Fibroblast of skin of back (primary cell): ENCODE data around the gene USP2. TPM values are rescaled to one million over a fixed set of nuclear protein-coding genes. Genes with fewer than 3 reads are reported as not detected.
A peak's percentile ranks its signal among the peaks of the same experiment; 100 is the strongest.

ENCODE experiments used
- DNase-seq: peaks from one replicate; pipeline ENCODE4 v3.0.0-alpha.2; 2013
- polyA plus RNA-seq, 2 experiments: library from polyadenylated mRNA; unstranded; fragments of 120-200 nt; gene quantifications; one replicate each; pipeline ENCODE4 v1.2.1, GENCODE V29; 2013; ENCODE audit not compliant: insufficient read length in 2 of 2

The USP2 gene, protein sequence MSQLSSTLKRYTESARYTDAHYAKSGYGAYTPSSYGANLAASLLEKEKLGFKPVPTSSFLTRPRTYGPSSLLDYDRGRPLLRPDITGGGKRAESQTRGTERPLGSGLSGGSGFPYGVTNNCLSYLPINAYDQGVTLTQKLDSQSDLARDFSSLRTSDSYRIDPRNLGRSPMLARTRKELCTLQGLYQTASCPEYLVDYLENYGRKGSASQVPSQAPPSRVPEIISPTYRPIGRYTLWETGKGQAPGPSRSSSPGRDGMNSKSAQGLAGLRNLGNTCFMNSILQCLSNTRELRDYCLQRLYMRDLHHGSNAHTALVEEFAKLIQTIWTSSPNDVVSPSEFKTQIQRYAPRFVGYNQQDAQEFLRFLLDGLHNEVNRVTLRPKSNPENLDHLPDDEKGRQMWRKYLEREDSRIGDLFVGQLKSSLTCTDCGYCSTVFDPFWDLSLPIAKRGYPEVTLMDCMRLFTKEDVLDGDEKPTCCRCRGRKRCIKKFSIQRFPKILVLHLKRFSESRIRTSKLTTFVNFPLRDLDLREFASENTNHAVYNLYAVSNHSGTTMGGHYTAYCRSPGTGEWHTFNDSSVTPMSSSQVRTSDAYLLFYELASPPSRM
- 0.79 TPM for polyA plus RNA-seq (2013, experiment 1 of 2; ENCODE audit: insufficient read length)
- polyA plus RNA-seq (2013, experiment 2 of 2; ENCODE audit: insufficient read length): 0.99 TPM

DNA sequence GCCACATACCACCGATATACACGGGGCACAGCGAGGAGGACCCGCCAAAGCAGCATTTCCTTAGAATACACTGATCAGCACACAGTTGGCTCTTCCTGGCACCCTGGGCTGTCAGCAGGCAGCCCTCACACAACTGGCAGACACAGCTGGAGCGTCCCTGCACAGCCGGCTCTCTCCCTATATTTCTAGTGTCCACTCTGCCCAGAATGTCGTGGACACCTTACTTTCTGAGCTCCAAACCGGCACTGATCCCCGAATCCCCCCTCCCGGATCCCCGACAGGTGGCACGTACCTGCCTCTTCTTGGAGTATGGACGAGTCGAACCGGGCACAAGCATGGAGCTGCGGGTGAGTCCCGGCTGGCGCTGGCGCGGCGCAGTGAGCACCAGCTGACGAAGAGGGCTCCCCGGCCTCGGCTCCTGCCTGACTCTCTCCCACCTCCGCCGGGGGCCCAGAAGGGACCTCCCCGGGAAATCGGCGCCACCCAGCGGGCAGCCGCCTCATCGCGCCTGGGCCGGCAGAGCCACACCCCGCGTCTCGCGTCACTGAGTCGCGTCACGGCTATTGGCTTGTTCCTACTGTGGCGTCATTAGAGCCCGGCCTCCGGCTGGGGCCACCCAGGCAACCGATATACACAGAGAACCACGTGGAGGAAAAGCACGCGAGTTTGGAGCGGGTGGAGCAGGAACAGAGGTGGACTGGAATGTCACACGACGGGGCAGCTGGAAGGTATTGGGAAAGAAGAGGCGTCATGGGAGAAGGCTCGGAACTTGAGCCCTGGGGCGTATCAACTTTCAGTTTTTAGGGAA, at the start of gene USP2:
USP2 (minus strand) TSS at position 510 of the 808 bp plus-strand sequence. CDS start 8,210 bp downstream, outside the sequence.
- DNase-seq: peak; percentile 94

DNA sequence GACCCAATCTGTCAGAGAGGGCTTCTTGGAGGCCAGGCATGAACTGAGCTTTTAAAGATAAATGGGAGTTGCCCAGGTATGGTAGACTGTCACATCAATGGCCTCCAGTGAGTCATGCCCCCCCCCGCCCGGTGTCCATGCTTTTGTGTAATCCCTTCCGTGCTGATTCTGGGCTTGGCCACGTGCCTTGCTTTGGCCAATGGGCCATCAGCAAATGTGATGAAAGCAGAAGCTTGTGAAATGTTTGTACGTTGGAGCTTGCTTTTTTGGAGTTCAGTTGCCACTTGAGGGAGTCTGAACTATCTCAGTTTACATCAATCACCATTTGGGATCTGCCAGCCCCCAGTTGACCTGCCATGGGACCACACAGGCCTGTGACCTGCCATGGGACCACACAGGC, 45.8 kb upstream of the USP2 start:
- no peak for DNase-seq

DNA sequence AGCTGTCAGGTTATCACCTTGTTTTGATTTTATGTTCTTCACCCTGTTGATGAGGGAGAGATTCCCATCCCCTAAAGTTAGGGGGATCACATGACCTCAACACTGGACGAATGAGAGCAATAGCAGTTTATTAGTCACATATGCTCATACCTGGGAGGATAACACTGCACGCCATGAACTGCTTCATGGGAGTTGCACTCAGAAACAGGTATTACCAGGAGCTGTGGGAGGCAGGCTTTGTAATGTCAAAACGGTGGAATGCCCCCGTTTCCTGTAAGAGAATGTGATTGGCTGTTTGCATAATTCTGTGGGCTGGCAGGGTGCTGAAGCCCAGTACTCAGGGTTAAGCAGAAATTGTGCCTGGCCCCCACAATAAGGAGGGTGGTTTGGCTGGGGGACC, 44.7 kb upstream of the USP2 start:
- no peak for DNase-seq

DNA sequence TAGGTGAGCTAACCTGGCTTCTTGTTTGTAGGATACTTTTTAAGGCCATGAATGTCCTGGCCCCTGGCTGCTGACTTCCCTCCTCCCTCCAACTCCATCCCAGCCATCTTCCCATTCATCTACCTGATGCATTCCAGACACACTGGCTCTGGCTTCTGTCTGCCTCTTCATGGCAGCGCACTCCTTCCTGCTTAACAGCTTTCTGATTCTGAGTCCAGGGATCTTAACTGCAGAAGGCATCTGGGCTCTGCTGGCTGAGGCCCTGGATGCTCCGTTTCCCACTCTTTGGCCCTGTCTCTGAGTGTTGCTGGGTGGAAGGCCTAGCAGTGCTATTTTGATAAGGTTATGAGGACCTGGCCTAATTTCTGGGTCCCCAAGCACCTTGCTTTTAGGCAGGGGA, 43.3 kb upstream of the USP2 start:
- no peak for DNase-seq

DNA sequence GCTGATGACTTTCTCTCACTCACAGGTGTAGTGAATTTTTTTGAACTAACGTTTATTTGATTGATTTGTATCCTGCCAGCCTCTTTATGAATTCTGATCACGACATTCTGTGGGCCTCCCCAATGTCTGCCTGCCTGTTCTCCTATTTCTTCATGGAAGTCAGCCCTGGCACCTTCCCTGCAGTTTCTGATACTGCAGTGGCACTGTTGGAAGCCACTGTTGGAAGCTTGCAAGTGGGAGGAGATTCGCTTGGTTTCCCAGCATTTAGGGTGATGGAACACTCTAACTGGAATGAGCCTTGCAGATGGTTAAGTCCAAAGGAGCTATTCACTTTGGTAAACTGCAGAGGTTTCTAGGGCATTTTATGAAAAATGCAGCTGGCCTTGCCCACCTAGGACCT, 42.8 kb upstream of the USP2 start:
- no peak for DNase-seq

DNA sequence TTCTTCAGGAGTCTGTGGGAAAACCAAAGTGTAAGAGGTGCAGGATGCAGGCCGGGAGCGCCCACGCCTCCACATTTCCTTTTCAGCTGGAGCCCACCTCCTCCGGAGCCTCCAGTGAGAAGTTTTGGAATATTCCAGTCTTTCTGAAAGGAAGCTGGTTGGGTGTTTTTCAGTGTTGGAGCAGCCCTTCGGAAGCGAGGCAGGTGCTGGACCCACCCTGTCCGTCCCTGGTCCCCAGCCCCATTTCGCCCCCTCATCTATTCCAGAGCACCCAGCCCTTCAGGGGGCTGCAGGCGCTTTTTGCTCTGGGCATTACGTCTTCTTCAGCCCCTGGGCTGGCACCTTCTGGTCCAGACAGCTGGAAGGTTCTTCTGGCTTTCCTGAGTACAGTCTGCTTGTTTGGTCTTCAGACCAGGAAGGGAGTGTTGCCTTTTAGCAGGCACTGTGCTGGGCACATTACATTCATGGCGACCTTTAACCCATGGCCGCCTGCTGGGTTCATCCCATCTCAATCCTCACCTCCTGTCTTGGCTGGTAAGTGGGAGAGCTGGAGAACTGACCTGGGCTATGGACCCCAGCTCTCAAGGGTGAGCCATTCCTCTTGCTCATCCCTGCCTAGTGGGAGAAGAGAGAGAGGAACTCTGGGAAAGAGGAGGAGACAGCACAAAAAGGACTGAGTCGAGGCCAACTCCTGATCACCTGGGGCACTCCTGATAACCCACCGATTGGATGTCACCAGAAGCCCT, 42.2 kb upstream of the USP2 start:
- no peak for DNase-seq

DNA sequence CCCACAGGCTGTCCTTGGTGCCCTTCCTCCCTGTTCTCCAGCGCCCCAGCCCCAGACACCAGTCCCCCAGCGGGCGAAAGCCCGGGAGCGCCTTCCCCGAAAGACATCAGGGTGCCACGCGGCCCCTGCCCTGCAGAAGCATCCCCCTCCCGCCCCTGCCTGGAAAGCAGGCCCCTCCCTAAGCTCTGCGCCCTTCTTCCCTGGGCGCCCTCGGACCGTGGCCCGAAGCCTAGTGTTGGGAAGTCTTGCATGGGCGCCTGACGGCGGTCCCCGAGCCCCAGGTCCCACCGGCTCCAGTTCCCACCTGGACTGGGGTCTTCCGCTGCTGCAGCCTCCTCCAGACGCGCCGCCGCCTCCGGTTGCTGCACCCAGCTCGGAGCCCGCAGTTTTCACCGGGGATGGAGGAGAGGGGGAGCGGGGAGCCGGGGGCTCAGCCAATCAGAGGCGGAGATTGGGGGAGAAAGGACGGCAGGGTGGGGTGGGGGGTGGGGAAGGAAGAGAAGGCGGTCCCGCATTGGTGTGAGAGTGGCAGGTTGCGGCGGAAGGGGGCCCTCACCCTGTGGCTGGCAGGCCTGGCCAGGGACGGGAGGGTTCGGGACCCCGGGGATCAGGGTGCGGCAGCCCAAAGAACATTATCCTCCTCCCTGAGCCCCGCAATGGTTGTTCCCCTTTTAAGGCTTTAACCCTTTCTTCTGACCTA, 41.5 kb upstream of the USP2 start, which contains the start of gene THY1:
THY1 (minus strand) TSS at position 364 of the 700 bp plus-strand sequence. CDS start 2,267 bp downstream, outside the sequence.
- DNase-seq: peak; percentile 76

DNA sequence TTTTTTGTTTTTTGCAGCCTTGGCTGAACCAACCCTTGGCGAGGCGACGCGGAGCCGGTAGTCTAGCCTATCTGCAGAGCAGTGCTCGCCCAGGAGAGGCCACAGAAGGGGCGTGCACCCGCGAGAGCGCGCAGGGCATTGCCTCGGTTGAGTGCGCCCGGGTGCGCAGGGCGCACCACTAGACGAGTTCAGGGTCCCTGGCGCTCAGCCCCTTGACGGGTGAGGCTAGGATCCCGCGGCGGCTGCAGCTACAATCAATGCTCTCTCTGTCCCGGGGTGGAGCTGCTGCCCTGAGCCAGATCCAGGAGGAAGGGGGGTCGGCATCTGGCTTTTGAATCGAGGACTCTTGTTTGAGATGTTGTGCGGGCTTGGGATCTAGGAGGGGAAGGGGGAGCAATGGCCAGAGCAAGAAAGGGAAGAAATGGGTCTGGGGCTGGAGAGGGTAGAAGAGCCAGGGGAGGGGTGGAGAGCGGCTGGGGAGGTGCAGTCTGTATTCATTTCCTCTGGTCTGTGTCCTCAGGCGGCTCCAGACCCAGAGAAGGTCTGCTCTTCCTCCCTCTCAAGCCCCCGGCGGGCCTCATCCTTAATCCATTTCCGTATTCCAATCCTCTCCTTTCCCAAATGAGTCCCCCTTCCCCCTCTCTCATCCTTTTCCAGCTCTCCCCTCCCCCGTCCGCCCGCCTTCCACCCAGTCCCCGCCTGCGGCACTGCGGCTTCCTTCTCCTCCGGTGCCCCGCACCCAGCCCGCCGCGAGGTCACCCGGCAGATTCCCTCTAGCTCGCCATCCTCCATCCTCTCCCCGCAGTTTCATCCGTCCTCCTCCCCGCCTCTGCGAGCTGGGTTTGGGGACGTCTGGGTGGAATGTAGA, 40.7 kb upstream of the USP2 start:
- peak; percentile 56 for DNase-seq

DNA sequence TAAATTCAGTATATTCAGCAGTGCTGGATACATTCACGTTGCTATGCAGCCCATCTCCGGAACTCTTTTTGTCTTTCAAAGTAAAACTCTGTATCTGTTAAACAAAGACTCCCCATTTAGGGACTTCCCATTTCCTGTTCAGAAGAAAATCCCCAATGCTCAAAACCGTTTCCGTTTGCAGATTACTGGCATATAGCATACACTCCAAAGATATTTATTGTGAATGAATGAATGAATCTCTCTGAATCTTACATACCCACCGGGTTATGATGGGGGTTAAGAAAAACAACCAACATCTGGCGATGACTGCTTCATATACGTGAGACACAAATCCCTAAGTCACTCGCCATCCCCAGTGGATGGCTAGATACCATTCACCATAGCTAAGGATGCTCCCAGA, 39.9 kb upstream of the USP2 start:
- DNase-seq: peak; percentile 50

DNA sequence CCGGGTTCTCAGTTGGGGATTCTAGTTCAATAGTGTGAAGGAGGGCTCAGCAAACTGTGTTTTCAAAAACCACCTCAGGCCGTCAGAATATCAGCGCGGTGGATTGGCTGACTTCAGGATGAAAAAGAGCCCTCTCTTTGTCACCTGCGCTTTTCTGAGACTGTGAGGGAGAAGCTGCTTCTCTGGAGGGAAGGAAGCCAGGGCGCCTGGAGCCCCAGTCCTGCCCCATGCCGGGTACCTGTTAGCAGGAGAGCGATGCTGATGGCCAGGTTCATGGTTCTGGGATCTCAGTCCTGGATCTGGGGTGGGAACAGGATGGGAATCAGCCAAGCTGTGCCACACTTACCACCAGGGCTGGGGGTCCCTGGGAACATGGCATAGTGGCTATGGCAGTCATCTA, 39.1 kb upstream of the USP2 start:
- no peak for DNase-seq

DNA sequence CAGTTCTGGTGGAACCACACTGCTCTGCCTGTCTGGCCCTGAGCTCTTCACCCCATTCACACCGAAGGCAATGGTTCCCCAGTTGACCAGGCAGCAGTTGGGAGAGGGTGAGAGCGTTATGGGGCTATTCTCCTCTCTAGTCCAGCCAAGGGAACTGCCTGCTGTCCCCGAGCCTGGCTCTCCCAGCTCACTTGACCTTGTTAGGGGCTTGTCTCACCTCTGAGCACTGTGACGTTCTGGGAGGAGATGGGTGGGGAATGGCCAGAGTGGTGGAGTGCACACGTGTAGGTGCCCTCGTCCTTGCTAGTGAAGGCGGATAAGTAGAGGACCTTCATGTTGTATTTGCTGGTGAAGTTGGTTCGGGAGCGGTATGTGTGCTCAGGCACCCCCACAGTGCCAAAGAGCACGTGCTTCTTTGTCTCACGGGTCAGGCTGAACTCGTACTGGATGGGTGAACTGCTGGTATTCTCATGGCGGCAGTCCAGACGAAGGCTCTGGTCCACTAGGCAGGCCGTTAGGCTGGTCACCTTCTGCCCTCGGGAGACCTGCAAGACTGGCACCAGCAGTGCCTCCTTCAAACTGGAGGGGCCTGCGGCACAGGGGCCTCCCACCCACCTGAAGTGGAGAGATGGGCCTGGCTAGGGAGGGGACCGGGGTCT, 38.5 kb upstream of the USP2 start:
- no peak for DNase-seq

DNA sequence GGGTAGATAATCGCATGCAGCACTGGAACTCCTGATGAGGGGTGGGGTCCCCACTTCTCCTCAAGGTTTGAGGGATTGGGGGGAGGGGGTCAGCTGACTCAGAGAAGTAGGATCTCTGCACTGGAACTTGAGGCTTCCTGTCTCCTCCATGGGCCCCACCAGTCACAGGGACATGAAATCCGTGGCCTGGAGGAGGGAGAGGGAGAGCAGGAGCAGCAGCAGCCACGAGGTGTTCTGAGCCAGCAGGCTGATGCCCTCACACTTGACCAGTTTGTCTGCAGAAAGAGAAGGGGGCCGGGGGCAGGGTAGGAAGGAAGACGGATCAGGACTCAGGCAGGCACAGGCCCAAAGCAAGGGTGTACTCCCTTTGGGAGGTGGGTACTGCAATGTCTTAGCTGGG, 37.8 kb upstream of the USP2 start:
- DNase-seq: no peak

DNA sequence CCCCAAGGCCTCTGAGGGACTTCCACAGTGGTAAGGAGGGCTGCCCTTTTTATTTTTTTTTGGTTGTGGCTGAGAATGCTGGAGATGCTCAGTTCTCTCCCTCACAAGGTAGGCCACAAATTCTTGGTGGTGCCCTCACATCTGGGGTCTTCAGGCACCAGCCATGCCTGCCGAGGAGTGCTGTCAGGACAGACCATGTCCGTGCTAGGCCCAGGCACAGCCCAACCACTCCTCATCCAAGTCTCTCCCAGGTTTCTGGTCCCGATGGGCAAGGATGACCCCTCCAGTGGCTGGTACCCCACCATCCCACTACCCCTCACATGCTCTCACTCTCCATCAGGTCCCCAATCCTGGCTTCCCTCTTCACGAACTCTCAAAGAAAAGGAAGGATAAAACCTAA, 37.3 kb upstream of the USP2 start:
- no peak for DNase-seq

DNA sequence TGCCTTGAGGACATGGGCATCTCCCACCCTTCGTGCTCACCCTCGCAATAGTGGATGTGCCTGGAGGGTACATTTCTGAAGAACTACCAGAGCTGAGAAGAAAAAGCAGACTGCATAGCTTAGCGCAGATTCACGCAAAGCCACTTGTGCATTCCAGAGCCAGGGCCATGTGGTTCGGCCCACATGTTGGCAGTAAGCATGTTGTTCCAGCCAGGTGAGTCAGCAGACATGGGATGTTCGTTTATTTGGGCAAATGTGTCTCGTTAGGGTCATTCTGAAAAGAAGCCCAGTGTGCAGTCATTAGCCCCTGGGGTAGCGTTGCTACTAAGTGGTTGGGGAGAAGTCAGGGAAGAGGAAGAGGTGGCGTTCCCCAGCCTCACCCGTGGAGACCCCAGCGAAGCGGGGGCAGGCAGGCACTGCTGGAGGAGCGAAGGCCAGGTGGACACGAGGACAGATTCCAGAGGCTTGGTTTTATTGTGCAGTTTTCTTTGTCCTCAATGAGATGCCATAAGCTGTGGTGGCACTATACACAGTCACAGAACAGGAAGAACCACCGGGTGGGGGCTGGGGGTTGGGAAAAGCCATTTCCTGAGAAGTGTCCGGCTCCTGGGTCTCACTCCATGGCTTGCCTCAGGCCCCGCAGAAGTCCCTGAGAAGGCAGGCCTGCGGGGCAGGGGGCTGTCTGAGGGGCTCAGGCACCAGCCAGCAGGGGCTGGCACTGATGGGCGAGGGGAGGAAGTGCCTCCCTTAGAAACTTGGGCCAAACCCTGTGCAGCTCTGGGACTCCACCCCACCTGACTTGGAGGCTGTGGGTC, 36.4 kb upstream of the USP2 start:
- peak; percentile 91 for DNase-seq

DNA sequence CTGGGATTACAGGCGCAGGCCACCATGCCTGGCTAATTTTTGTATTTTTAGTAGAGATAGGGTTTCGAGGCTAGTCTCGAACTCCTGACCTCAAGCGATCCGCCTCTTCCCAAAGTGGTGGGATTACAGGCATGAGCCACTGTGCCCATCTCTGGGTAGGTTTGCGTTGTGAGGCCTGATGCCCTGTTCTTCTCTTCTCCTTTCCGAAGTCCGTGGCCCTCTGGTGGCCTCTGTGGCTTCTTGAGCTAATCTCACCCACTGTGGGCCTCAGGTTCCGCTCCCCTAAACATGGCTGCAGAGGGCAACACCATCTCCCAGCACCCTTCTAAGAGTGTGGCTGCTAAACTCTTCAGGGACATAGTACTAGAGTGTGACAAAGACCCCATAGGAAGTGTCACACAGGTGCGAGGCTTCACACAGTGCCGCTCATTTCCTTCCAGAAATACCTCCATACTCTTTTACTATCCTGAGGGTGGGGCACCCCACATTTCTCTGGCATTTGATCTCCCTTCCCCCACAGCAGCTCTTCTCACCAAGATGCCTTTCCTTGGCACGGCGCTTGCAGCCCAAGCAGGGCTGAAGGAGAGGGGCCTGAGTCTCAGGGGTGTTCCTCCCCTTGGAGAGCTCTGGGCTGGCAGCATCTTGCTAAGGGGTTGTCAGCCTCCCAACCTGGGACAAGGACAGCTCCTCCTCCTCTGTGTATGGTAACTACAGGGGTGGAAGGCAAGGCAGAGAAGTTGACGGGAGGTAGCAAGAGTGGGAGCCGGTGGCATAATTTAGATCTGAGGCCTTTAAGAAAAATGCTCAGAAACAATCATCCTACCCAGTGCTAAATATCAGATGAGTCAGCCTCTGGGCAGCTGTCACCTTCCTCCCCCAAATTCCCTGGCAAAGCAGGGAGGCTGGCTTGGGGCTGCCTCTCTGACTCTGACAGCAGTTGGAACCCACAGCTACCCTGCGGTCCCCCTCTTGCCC, 35.4 kb upstream of the USP2 start:
- DNase-seq: peak; percentile 75

DNA sequence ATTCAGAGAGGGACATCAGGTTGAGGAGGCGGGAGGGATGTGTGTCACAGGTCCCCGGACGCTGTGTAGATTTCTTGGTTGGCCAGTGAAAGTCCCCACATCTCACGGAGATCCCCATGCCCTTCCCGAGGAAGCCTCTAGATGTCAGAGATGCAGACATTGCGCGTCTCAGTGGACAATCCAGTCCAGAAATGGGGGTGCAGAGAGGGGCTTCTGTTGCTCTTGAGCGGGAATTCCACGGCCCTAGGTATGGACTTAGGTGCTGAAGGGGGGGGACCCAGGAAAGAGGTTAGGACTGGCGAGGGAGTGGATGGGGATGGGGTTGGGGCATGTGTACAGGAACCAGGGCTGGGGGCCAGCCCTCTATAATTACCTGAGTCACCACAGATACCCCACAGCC, 34.5 kb upstream of the USP2 start:
- no peak for DNase-seq

DNA sequence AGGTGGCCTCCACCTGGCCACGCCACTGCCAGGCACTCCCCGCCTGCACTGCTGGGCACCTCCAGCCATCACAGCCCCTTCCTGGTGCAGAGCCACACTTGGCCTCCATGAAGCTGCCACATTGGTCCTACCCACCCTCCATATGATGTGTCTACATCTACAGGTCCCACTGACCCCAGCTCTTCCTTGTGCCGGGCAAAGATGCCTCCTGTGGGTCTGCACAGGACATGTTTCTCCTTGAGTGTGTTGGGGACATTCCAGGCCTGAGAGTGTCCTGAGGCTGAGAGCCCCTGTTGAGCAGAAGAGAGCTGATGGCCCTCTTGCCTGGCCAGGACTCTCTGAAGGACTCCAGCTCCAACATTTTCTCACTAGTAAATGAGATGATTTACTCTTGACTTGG, 34.0 kb upstream of the USP2 start:
- no peak for DNase-seq

DNA sequence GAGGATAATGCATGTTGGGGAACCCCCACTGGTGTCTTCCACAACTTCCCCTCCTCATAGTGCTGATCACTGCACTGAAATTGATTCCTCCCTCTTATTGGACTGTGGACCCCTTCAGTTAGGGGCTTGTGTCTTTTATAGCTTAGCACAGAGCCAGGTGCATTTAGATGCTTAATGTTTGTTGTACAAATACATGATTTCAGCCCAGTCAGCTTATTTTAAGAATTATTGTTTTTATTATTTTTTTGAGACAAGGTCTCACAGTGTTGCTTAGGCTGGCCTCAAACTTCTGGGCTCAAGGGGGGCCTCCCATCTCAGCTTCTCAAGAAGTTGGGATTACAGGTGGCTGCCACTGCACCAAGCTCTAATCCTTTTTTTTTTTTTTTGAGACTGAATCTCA, 33.2 kb upstream of the USP2 start:
- DNase-seq: no peak
